Measurements from ENCODE around the gene MAPRE3. TPM values are rescaled to one million over a fixed set of nuclear protein-coding genes. Genes with fewer than 3 reads are reported as not detected.
"Not testable (repeated sequence)": the region's sequence is repeated elsewhere in the genome, so short reads cannot be mapped to it uniquely, and the experiment has no call there.

MAPRE3 gene
- 3.5 TPM in 2 replicates for total RNA-seq

- peak within 1 kb of the TSS; percentile 79 for H3K4me3 ChIP-seq (ENCODE audit: low read depth, low read length)
- no peak for TF ChIP-seq CTCF (IDR thresholded peaks at IDR 0.05; ENCODE audit: insufficient read depth, low read depth, low read length)
- peak; percentile 60 for DNase-seq (ENCODE audit: low read depth)
These were observed at the start of gene MAPRE3 for GRCh38 chr2:26970244-26970927. Gene MAPRE3 (plus strand): TSS chr2:26970637. CDS start chr2:27022219, 51,582 bp downstream.

GRCh38 chr2:26921323-26921722 is 49.1 kb upstream of the MAPRE3 start:
- no peak for TF ChIP-seq CTCF (IDR thresholded peaks at IDR 0.05; ENCODE audit: insufficient read depth, low read depth, low read length)
- no peak overlapping the region for H3K4me3 ChIP-seq (ENCODE audit: low read depth, low read length)
- DNase-seq (ENCODE audit: low read depth) = no peak

GRCh38 chr2:26922405-26923188 is 47.8 kb upstream of the MAPRE3 start:
- DNase-seq (ENCODE audit: low read depth) = peak; percentile 26
- peak; percentile 59 for TF ChIP-seq CTCF (IDR thresholded peaks at IDR 0.05; ENCODE audit: insufficient read depth, low read depth, low read length)
- H3K4me3 ChIP-seq (ENCODE audit: low read depth, low read length) = no peak overlapping the region

GRCh38 chr2:26923189-26923466 is 47.3 kb upstream of the MAPRE3 start:
- not testable (repeated sequence) for H3K4me3 ChIP-seq (ENCODE audit: low read depth, low read length); DNase-seq (ENCODE audit: low read depth)

- no peak for DNase-seq (ENCODE audit: low read depth)
- H3K4me3 ChIP-seq (ENCODE audit: low read depth, low read length) = no peak overlapping the region
- TF ChIP-seq CTCF (IDR thresholded peaks at IDR 0.05; ENCODE audit: insufficient read depth, low read depth, low read length) = no peak
These were observed 45.7 kb upstream of the MAPRE3 start for GRCh38 chr2:26924731-26925099.

GRCh38 chr2:26925100-26925791 is 45.2 kb upstream of the MAPRE3 start:
- H3K4me3 ChIP-seq (ENCODE audit: low read depth, low read length) = no peak overlapping the region
- no peak for DNase-seq (ENCODE audit: low read depth)
- no peak for TF ChIP-seq CTCF (IDR thresholded peaks at IDR 0.05; ENCODE audit: insufficient read depth, low read depth, low read length)

GRCh38 chr2:26927221-26927620 is 43.2 kb upstream of the MAPRE3 start:
- no peak for TF ChIP-seq CTCF (IDR thresholded peaks at IDR 0.05; ENCODE audit: insufficient read depth, low read depth, low read length)
- no peak overlapping the region for H3K4me3 ChIP-seq (ENCODE audit: low read depth, low read length)
- no peak for DNase-seq (ENCODE audit: low read depth)

Data from fibroblast of villous mesenchyme (primary cell).